Small intestine (tissue), 16 donors: ENCODE measurements around the gene CITED2. TPM values are rescaled to one million over a fixed set of nuclear protein-coding genes. Genes with fewer than 3 reads are reported as not detected.

Source experiments
- DNase-seq, 2 donors: peaks; one replicate each; pipeline versions ENCODE4 v3.0.0 to v3.0.0-alpha.2; 2013
- FAIRE-seq: peaks from 2 replicates; lab custom pipeline; 2012; peaks lifted over from hg19 to GRCh38; lab: Jason Lieb, UNC
- H3K27ac ChIP-seq, 3 donors: one replicate each; pipeline ENCODE4 v1.5.1; 2013; ENCODE audit warnings: low read length in 2 of 3, mild to moderate bottlenecking in 2 of 3, control low read depth in 1 of 3, inconsistent platforms in 1 of 3, low read depth in 1 of 3, moderate library complexity in 1 of 3
- H3K27me3 ChIP-seq, 3 donors: one replicate each; pipeline ENCODE4 v1.6.1; 2013; ENCODE audit warnings: low read length in 3 of 3, inconsistent platforms in 1 of 3; ENCODE audit not compliant: control insufficient read depth in 3 of 3, insufficient read depth in 3 of 3
- H3K36me3 ChIP-seq, 3 donors: one replicate each; pipeline ENCODE4 v1.6.1; 2013; ENCODE audit warnings: low read length in 3 of 3, inconsistent platforms in 1 of 3, low read depth in 1 of 3, mild to moderate bottlenecking in 1 of 3, moderate library complexity in 1 of 3; ENCODE audit not compliant: control insufficient read depth in 3 of 3, insufficient read depth in 2 of 3
- H3K4me1 ChIP-seq, 3 donors: one replicate each; pipeline ENCODE4 v1.6.1; 2013; ENCODE audit warnings: low read length in 2 of 3, inconsistent platforms in 1 of 3, low read depth in 1 of 3, mild to moderate bottlenecking in 1 of 3, moderate library complexity in 1 of 3; ENCODE audit not compliant: control insufficient read depth in 3 of 3, insufficient read depth in 2 of 3
- H3K4me3 ChIP-seq, 3 donors: one replicate each; pipeline ENCODE4 v1.5.1; 2013; ENCODE audit warnings: low read length in 3 of 3, control low read depth in 1 of 3, inconsistent platforms in 1 of 3, low read depth in 1 of 3, mild to moderate bottlenecking in 1 of 3, moderate library complexity in 1 of 3
- H3K9me3 ChIP-seq, 2 donors: one replicate each; pipeline ENCODE4 v1.6.1; 2013; ENCODE audit warnings: low read depth in 1 of 2, low read length in 1 of 2; ENCODE audit not compliant: control insufficient read depth in 2 of 2, insufficient read depth in 1 of 2
- WGBS, 3 donors: extraction: QIAGEN DNeasy Blood & Tissue Kit; methylation state at CpG; one replicate each; pipeline ENCODE4 v1.1.7; 2013; 5-methylcytosine and 5-hydroxymethylcytosine counted together
- long read RNA-seq, 10 donors: transcript quantifications; one replicate each; lab custom pipeline, GENCODE V29; 2026
- polyA plus RNA-seq, 4 donors: library from polyadenylated mRNA; stranded (reverse) in 3 of 4; unstranded in 1 of 4; fragments of 200-250 nt in 3 of 4; fragments of 120-200 nt in 1 of 4; gene quantifications; one replicate each; pipeline versions ENCODE4 v1.2.1 to v1.2.3, GENCODE V29; 2013
- donor health status: healthy with polysubstance abuse.
- donor health status: control.
- donor health status: control.
- donor health status: Bipolar disorder and iron deficiency.
- donor health status: healthy.

Gene CITED2, protein sequence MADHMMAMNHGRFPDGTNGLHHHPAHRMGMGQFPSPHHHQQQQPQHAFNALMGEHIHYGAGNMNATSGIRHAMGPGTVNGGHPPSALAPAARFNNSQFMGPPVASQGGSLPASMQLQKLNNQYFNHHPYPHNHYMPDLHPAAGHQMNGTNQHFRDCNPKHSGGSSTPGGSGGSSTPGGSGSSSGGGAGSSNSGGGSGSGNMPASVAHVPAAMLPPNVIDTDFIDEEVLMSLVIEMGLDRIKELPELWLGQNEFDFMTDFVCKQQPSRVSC
- polyA plus RNA-seq = 100 to 1,000 TPM in 1 of 4 donors, 10 to 100 TPM in 3; 21.1 to 105 (median 31.5) TPM
- long read RNA-seq, donor 1, transcript CITED2-201 (2 exons, 2,354 nt) = major isoform, 135 of 135 reads
- long read RNA-seq, donor 1, partial matches to known transcripts = 0 of 135 reads
- long read RNA-seq, donor 1, other reads (novel, unspliced or antisense) = 0 of 135 reads
- long read RNA-seq, donor 2, transcript CITED2-201 (2 exons, 2,354 nt) = major isoform, 27 of 27 reads
- long read RNA-seq, donor 2, partial matches to known transcripts = 0 of 27 reads
- long read RNA-seq, donor 2, other reads (novel, unspliced or antisense) = 0 of 27 reads
- long read RNA-seq, donor 3, transcript CITED2-201 (2 exons, 2,354 nt) = major isoform, 29 of 29 reads
- long read RNA-seq, donor 3, partial matches to known transcripts = 0 of 29 reads
- long read RNA-seq, donor 3, other reads (novel, unspliced or antisense) = 0 of 29 reads
- long read RNA-seq, donor 4, partial matches to known transcripts = 0 of 2 reads
- long read RNA-seq, donor 4, other reads (novel, unspliced or antisense) = 0 of 2 reads
- long read RNA-seq, donor 5, transcript CITED2-201 (2 exons, 2,354 nt) = major isoform, 8 of 8 reads
- long read RNA-seq, donor 5, partial matches to known transcripts = 0 of 8 reads
- long read RNA-seq, donor 5, other reads (novel, unspliced or antisense) = 0 of 8 reads
- long read RNA-seq, donor 6, transcript CITED2-201 (2 exons, 2,354 nt) = major isoform, 30 of 30 reads
- long read RNA-seq, donor 6, partial matches to known transcripts = 0 of 30 reads
- long read RNA-seq, donor 6, other reads (novel, unspliced or antisense) = 0 of 30 reads
- long read RNA-seq, donor 7, transcript CITED2-201 (2 exons, 2,354 nt) = major isoform, 193 of 380 reads
- long read RNA-seq, donor 7, partial matches to known transcripts = 187 of 380 reads
- long read RNA-seq, donor 7, other reads (novel, unspliced or antisense) = 0 of 380 reads
- long read RNA-seq, donor 8, partial matches to known transcripts = 0 of 4 reads
- long read RNA-seq, donor 8, other reads (novel, unspliced or antisense) = 0 of 4 reads
- long read RNA-seq, donor 9, transcript CITED2-201 (2 exons, 2,354 nt) = major isoform, 12 of 12 reads
- long read RNA-seq, donor 9, partial matches to known transcripts = 0 of 12 reads
- long read RNA-seq, donor 9, other reads (novel, unspliced or antisense) = 0 of 12 reads
- long read RNA-seq, donor 10, transcript CITED2-201 (2 exons, 2,354 nt) = major isoform, 66 of 66 reads
- long read RNA-seq, donor 10, partial matches to known transcripts = 0 of 66 reads
- long read RNA-seq, donor 10, other reads (novel, unspliced or antisense) = 0 of 66 reads

DNA sequence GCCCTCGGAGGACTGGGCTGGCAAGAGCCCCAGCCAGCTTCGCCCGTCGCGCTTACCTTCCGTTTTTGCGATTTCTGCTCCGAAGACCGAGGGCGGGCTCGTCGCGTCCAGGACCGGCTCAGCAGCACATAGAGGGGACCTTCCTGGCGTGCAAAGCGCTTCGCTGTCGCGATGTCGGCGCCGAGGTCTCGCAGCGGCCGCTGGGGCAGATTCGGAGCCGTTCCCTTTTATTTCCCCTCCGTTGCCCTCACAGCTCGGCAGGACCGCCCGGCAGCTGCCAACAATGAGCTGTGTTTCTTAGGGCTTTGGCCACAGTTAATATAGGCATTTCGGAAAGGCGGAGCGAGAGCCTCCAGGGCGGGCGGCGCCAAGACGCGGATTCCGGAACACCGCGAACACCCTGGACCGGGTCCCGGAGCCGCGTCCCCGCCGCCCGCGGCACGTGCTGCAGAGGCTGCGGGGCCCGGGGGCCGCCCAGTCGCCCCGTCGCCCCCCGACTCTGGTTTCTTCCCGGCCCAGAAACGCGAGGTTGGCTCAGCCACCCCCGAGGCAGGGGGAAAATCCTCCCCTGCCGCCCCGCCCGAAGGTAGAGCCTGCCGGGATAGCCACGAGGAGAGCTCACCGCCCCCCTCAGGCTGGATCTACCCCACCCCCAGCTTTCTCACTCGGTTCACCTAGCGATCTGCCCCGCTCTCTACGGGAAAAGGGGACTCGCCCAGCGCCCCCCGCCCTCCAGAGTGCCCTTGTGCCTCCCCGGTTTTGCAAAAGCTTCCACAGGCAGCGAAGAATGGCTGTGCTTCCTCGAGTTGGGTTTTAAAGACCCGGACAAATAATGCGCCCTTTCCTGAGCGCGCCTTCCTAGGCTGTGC, at the start of gene CITED2:
CITED2 (minus strand) TSS at position 292 of the 869 bp plus-strand sequence. CDS start 704 bp downstream, outside the sequence.
- Histone ChIP-seq H3K36me3 (peaks cover 0 to 10% (median 0%) of the 10 kb centered on the region in 3 donors), H3K4me3 (peak within 1 kb of the TSS; percentile 65 to 98 (median 95)), H3K27me3 (no peaks in the 10 kb centered on the region), H3K27ac (peak within 1 kb of the TSS; percentile 90 to 99 (median 97)), H3K4me1 (peaks cover 0 to 19% (median 3%) of the 10 kb centered on the region in 3 donors), H3K9me3 (no peaks in the 10 kb centered on the region)
- 0 to 1% (median 0%) methylated on average over 69 to 82 of the region's 82 CpGs for WGBS, 3 donors
- FAIRE-seq = no peak
- peak; percentile 95 to 98 for DNase-seq

DNA sequence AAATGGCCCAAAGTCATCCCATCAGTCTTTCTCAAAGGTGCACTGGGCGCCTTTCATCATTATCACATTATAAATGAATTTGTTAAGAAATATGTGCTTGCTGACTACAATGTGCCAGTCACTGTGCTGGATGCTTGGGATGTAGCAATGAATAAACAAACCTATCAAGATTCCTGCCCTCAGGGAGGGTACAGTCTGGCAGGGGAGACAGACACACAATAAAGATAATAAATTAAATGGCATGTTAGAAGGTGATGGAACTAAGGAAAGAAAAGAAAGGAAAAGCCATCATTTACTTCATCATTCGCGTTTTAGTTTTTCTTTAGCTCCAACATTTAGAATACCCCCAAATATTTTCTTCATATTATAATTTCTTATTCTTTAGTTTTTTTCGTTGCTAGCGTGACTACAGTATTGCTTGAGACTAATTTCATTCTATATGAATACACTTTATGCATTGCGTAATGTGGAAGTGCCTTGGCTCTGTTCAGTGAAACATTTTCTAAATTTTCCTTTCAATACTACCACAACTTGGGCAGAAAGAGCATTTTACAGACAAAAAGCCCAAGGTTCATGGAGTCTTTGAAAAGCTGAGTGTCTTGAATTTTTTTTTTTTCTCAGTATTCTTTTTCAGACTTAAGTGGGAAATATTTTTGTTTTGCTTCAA, 48.7 kb upstream of the CITED2 start:
- no peak for FAIRE-seq
- Histone ChIP-seq H3K9me3 (no peaks in the 10 kb centered on the region), H3K27me3 (no peaks in the 10 kb centered on the region), H3K36me3 (no peaks in the 10 kb centered on the region), H3K4me1 (no peaks in the 10 kb centered on the region), H3K27ac (no peak overlapping the region), H3K4me3 (no peak overlapping the region)
- DNase-seq = no peak
- 89 to 96% (median 90%) methylated on average over 6 of the region's 6 CpGs for WGBS, 3 donors

DNA sequence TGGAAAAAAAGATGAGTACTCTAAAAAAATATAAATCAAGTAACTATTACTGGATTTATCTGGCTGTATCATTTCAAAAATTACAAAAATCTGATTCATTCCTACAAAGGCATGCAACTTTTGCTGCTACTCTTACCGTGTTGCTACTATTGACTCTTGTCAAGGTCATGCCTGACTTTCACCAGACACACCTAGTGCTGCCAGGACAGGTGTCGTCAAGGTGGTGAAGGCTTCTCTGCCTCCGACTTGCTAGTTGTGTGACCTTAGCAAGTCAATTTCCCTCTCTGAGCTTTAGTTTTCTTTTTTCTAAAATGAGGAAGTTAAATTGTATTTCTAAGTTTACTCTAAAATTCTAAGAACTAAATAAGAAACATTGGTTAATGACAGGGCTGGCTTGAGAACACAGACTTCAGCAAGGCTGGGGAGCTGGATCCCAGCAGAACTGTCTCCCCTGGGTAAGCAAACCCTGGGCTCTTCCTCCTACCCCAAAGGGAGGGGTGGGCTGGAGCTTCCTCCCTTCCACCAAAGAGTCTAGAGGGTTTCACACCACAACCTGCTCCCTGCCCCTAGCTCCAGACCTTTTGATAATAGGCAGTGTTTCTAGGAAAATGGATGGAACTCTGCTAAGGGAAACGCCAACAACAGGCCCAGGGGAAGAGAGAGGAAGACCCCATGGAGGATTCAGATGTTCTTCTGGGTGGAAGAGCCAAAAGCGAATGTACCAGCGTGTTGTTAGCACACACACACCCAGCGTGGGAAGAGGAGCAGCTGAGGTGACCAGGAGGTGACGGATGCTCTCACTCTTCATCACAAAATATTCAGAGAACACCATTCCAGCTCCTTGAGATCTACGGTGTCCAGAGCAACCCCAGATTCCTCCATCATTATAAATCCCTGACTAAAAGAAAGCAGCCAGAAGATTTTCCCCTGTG, 47.9 kb upstream of the CITED2 start:
- no peak overlapping the region for H3K27ac ChIP-seq
- 66 to 80% (median 73%) methylated on average over 9 of the region's 9 CpGs for WGBS, 3 donors
- FAIRE-seq (no peak), DNase-seq (peak in 1 of 2 donors; percentile 25)
- H3K36me3 ChIP-seq = no peaks in the 10 kb centered on the region
- no peak overlapping the region for H3K4me3 ChIP-seq
- no peaks in the 10 kb centered on the region for H3K4me1 ChIP-seq
- no peaks in the 10 kb centered on the region for H3K9me3 ChIP-seq
- H3K27me3 ChIP-seq = no peaks in the 10 kb centered on the region

DNA sequence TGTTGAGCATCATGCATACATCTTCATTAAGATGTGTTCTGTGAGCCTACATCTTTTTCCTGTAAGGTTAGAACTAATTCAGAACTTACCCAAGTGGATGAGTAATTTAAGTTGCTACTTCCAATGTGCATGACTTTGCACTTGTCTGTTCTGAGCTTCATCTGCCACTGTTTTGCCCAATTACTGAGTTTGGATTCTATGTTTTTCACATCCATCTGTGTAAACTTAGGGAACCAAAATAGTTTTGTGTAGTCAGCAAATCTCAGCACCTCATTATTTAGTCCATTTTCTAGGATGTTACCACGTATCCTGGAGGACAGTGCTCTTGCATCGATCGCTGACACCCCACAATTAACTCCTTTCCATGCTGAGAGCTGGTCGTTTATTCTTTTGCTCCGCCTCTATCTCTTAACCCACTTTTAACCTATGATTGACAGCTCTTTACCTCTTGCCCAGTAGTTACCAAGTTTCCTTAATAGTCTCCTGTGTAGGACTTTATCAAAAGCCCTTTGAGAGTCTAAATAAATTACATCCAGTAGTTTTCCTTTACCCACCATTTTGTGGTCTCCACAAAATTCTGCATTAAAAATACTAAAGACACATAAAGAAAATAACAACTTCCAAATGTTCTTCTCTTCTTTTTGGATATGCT, 44.2 kb upstream of the CITED2 start:
- Histone ChIP-seq H3K9me3 (no peaks in the 10 kb centered on the region), H3K27me3 (no peaks in the 10 kb centered on the region), H3K27ac (no peak overlapping the region), H3K4me1 (no peaks in the 10 kb centered on the region), H3K4me3 (no peak overlapping the region), H3K36me3 (no peaks in the 10 kb centered on the region)
- FAIRE-seq (no peak), DNase-seq (no peak)
- 79 to 82% (median 80%) methylated on average over 5 of the region's 5 CpGs for WGBS, 3 donors

DNA sequence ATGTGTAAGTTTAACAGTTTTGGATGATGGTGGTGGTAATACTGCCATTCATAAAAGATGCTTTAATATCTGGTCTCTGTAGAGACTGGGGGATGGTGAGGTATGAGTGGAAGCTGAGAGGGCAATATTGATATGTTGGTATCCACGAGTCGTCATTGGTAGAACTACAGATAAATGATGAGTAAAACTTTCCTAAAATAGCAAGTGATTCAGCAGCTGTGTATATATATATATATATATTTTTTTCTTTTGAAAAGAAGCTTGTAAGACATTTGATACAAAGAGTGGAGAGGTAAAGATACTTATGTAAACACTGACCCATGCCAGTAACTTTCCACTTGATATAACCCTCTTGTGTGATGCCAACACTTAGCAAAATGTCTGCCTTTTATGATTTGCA, 41.7 kb upstream of the CITED2 start:
- WGBS, 3 donors = 69 to 89% (median 75%) methylated on average over 2 of the region's 2 CpGs

DNA sequence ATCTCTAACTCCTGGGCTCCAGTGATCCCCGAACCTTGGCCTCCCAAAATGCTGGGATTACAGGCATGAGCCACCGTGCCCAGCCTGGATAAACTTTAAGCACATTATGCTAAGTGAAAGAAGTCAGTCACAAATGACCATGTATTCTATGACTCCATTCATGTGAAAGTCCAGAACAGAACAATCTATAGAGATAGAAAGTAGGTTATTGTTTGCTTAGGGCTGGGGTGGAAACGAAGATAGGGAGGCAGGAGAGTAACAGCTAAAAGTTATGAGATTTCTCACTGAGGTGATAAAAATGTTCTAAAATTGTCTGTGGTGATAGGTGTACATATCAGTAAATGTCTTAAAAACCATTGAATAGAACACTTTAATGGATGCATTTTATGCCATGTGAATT, 40.9 kb upstream of the CITED2 start:
- Histone ChIP-seq H3K4me1 (no peaks in the 10 kb centered on the region), H3K4me3 (no peak overlapping the region), H3K27me3 (no peaks in the 10 kb centered on the region), H3K9me3 (no peaks in the 10 kb centered on the region), H3K27ac (no peak overlapping the region), H3K36me3 (no peaks in the 10 kb centered on the region)
- no peak for FAIRE-seq
- DNase-seq = peak; percentile 11 to 21
- WGBS, 3 donors = 46 to 71% (median 49%) methylated on average over 3 of the region's 3 CpGs

More for the DNA sequence above, 41.7 kb upstream of the CITED2 start:
- DNase-seq (no peak), FAIRE-seq (no peak)
- H3K36me3 ChIP-seq = no peaks in the 10 kb centered on the region
- no peak overlapping the region for H3K4me3 ChIP-seq
- H3K4me1 ChIP-seq = no peaks in the 10 kb centered on the region
- H3K27me3 ChIP-seq = no peaks in the 10 kb centered on the region
- no peaks in the 10 kb centered on the region for H3K9me3 ChIP-seq
- H3K27ac ChIP-seq = no peak overlapping the region
